Activated CD8-positive, alpha-beta T cell treated with anti-CD3 and anti-CD28 coated beads, Interleukin-2, amount 10 ng/mL, durations not matched to agents 7 days and 5 days (primary cell): Measurements from ENCODE around the gene RAI14. TPM values are rescaled to one million over a fixed set of nuclear protein-coding genes. Genes with fewer than 3 reads are reported as not detected.

Source experiments
- ATAC-seq: fragments of 150-1000 bp; cut with Tn5 transposase; one replicate; pipeline ENCODE4 v1.10.0; 2021; ENCODE audit warnings: moderate library complexity
- CTCF ChIA-PET: fragments of 350-600 bp; sonication (Branson Sonifier 250); formaldehyde crosslinking; loops from one replicate; lab custom pipeline; 2021; ENCODE audit warnings: antibody characterized with exemption; lab: Charles Lee
- POLR2A ChIA-PET: fragments of 350-600 bp; sonication (Branson Sonifier 250); formaldehyde crosslinking; loops from one replicate; lab custom pipeline; 2021; ENCODE audit warnings: antibody characterized with exemption; lab: Charles Lee
- DNase-seq: peaks from one replicate; pipeline ENCODE4 v3.0.0-alpha.2; 2020
- H3K27ac Mint-ChIP-seq: one replicate; pipeline ENCODE4 v1.8.0; 2021; ENCODE audit warnings: mild to moderate bottlenecking, mixed read lengths
- H3K27me3 Mint-ChIP-seq: one replicate; pipeline ENCODE4 v1.8.0; 2021; ENCODE audit warnings: low read depth, mixed read lengths
- H3K36me3 Mint-ChIP-seq: one replicate; pipeline ENCODE4 v1.8.0; 2021; ENCODE audit warnings: low read depth, mixed read lengths
- H3K4me1 Mint-ChIP-seq: one replicate; pipeline ENCODE4 v1.8.0; 2021; ENCODE audit warnings: low read depth, mixed read lengths
- H3K4me3 Mint-ChIP-seq: one replicate; pipeline ENCODE4 v1.8.0; 2021; ENCODE audit warnings: mild to moderate bottlenecking, mixed read lengths
- H3K9me3 Mint-ChIP-seq: one replicate; pipeline ENCODE4 v1.8.0; 2022; ENCODE audit warnings: mixed read lengths; ENCODE audit not compliant: insufficient read depth
- total RNA-seq, 2 experiments: library from RNA; stranded (reverse); gene quantifications; one replicate each; pipeline ENCODE4 v1.2.3, GENCODE V29; 2021

The RAI14 gene
- total RNA-seq, 2 experiments from 2014 or later, result not detected

DNA sequence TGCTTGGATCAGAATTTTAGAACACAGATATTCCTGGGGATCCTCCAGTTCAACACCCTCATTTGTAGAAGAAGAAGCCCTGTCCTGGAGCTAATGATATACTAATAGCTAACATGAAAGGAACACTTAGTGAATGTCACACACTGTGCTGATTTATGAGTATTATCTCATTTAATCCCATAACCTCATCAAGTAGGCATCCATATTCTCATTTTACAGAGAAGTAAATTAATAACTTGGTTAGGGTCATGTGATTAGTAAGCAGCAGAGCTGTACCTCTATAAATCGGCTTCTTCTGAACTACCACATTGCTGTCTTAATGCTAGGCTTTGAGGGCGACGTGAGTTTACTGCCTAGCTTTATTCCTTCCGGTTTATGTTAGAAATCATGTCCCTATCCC, 188.9 kb downstream of the RAI14 start:
- H3K36me3 Mint-ChIP-seq, result no peaks in the 10 kb centered on the region
- H3K9me3 Mint-ChIP-seq, result no peaks in the 10 kb centered on the region
- ChIA-PET POLR2A (no interaction called here), CTCF (interaction anchor here (1.2 kb wide), 1 partner anchor 359 kb away, joined by 3 read pairs; no protein-coding TSS in a partner anchor)
- peaks cover 4% of the 10 kb centered on the region for H3K27me3 Mint-ChIP-seq
- no peaks in the 10 kb centered on the region for H3K4me1 Mint-ChIP-seq
- no peak for DNase-seq
- no peak overlapping the region for H3K27ac Mint-ChIP-seq
- no peak overlapping the region for H3K4me3 Mint-ChIP-seq
- ATAC-seq, result no peak

GRCh38 chr5:34847056-34847455, 190.9 kb downstream of the RAI14 start:
- Mint-ChIP-seq H3K4me1 (no peaks in the 10 kb centered on the region), H3K9me3 (no peaks in the 10 kb centered on the region), H3K4me3 (no peak overlapping the region), H3K36me3 (no peaks in the 10 kb centered on the region), H3K27ac (no peak overlapping the region), H3K27me3 (peaks cover 4% of the 10 kb centered on the region)
- ATAC-seq (no peak), DNase-seq (no peak)
- POLR2A ChIA-PET, result no interaction called here
- CTCF ChIA-PET, result no interaction called here

DNA sequence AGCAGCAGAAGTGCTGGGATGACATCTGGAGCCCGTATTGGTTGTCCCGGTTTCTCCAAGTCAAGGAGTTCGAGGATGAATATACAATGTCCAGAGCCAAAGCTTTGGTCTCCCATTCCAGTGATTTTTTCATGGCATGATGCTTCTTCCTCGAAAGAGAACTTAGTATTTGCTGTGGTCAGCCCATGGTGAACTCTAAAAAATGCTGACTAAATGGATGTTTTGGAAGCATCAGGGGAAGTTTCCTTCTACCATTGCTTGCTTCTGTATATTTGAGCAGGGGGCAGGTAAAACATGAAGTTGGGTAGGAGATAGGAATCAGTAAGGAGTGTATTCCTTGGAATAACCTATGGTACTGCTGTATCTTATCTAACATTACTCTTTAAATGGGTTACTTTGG, 191.4 kb downstream of the RAI14 start:
- DNase-seq, result no peak
- CTCF ChIA-PET, result no interaction called here
- Mint-ChIP-seq H3K4me3 (no peak overlapping the region), H3K36me3 (no peaks in the 10 kb centered on the region), H3K9me3 (no peaks in the 10 kb centered on the region), H3K4me1 (no peaks in the 10 kb centered on the region), H3K27ac (no peak overlapping the region), H3K27me3 (peaks cover 4% of the 10 kb centered on the region)
- no peak for ATAC-seq
- POLR2A ChIA-PET, result no interaction called here

- Mint-ChIP-seq H3K4me1 (no peaks in the 10 kb centered on the region), H3K36me3 (no peaks in the 10 kb centered on the region), H3K27me3 (peaks cover 4% of the 10 kb centered on the region), H3K9me3 (no peaks in the 10 kb centered on the region), H3K4me3 (no peak overlapping the region), H3K27ac (no peak overlapping the region)
- ChIA-PET POLR2A (no interaction called here), CTCF (no interaction called here)
- ATAC-seq (no peak), DNase-seq (no peak)
Measured at GRCh38 chr5:34848230-34848629, 192.1 kb downstream of the RAI14 start.

GRCh38 chr5:34849253-34849652, 193.1 kb downstream of the RAI14 start:
- Mint-ChIP-seq H3K27ac (no peak overlapping the region), H3K4me1 (no peaks in the 10 kb centered on the region), H3K36me3 (no peaks in the 10 kb centered on the region), H3K9me3 (no peaks in the 10 kb centered on the region), H3K4me3 (no peak overlapping the region), H3K27me3 (peaks cover 4% of the 10 kb centered on the region)
- CTCF ChIA-PET, result no interaction called here
- no peak for ATAC-seq
- DNase-seq, result no peak
- POLR2A ChIA-PET, result no interaction called here

- ATAC-seq (no peak), DNase-seq (no peak)
- Mint-ChIP-seq H3K27ac (no peak overlapping the region), H3K4me3 (no peak overlapping the region), H3K27me3 (no peaks in the 10 kb centered on the region), H3K36me3 (no peaks in the 10 kb centered on the region), H3K9me3 (no peaks in the 10 kb centered on the region), H3K4me1 (no peaks in the 10 kb centered on the region)
- POLR2A ChIA-PET, result no interaction called here
- CTCF ChIA-PET, result interaction anchor here (1.0 kb wide), 1 partner anchor 16 kb away, joined by 3 read pairs; the partner anchor contains the start of gene TTC23L
Measured at GRCh38 chr5:34854459-34855174, 198.5 kb downstream of the RAI14 start.

GRCh38 chr5:34857161-34857560, 201.0 kb downstream of the RAI14 start:
- DNase-seq (no peak), ATAC-seq (no peak)
- POLR2A ChIA-PET, result no interaction called here
- H3K9me3 Mint-ChIP-seq, result no peaks in the 10 kb centered on the region
- H3K36me3 Mint-ChIP-seq, result no peaks in the 10 kb centered on the region
- H3K4me3 Mint-ChIP-seq, result no peak overlapping the region
- no peaks in the 10 kb centered on the region for H3K4me1 Mint-ChIP-seq
- H3K27ac Mint-ChIP-seq, result no peak overlapping the region
- CTCF ChIA-PET, result no interaction called here
- H3K27me3 Mint-ChIP-seq, result peaks cover 2% of the 10 kb centered on the region

DNA sequence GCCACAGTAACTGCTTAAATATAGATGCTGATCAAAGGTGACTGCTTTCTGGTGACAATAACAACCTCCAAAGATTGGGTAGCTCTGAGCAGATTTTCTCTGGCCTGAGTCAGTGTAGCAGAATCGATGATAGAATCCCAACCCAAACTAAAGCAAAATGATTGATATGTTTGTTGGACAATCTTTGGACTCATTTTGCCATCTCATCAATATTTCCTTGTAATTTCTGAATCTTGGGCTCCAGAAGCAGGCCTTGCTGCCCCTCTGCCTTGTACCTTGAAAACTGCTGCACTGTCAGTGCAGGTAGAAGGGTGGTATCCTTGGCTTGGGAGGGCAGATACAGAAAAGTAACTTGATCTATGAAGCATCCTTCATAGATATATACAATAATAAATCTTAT, 201.8 kb downstream of the RAI14 start:
- ChIA-PET POLR2A (no interaction called here), CTCF (no interaction called here)
- no peak for DNase-seq
- Mint-ChIP-seq H3K4me3 (no peak overlapping the region), H3K27ac (no peak overlapping the region), H3K27me3 (peaks cover 2% of the 10 kb centered on the region), H3K4me1 (no peaks in the 10 kb centered on the region), H3K36me3 (no peaks in the 10 kb centered on the region), H3K9me3 (no peaks in the 10 kb centered on the region)
- no peak for ATAC-seq

DNA sequence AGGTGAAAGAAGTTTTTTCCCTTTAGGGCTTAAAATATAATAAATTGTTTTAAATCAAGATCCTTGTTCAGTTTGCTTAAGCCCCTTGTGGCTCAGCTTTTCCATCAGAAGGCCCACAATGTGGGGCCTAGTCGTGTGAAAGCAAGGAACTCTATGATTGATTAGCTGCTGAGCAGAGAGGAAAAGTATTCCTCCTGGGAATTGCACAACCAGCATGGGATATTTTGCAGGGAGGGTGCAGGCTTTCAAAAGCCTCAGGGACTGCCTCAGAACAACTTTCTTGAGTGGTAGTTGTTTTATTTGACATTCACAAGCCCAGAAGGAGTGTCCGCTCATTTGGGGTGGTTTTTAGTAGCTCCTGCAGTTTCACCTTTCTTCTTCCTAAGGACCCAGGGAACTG, 202.7 kb downstream of the RAI14 start:
- DNase-seq (no peak), ATAC-seq (no peak)
- no peak overlapping the region for H3K27ac Mint-ChIP-seq
- ChIA-PET CTCF (no interaction called here), POLR2A (no interaction called here)
- peaks cover 2% of the 10 kb centered on the region for H3K27me3 Mint-ChIP-seq
- H3K4me3 Mint-ChIP-seq, result no peak overlapping the region
- no peaks in the 10 kb centered on the region for H3K4me1 Mint-ChIP-seq
- no peaks in the 10 kb centered on the region for H3K9me3 Mint-ChIP-seq
- no peaks in the 10 kb centered on the region for H3K36me3 Mint-ChIP-seq

- no peak for DNase-seq
- CTCF ChIA-PET, result no interaction called here
- Mint-ChIP-seq H3K9me3 (no peaks in the 10 kb centered on the region), H3K4me1 (no peaks in the 10 kb centered on the region), H3K36me3 (no peaks in the 10 kb centered on the region), H3K4me3 (no peak overlapping the region), H3K27ac (no peak overlapping the region), H3K27me3 (peaks cover 2% of the 10 kb centered on the region)
- POLR2A ChIA-PET, result no interaction called here
- ATAC-seq, result no peak
Measured at GRCh38 chr5:34859253-34859652, 203.1 kb downstream of the RAI14 start.

GRCh38 chr5:34863946-34864345, 207.8 kb downstream of the RAI14 start:
- Mint-ChIP-seq H3K36me3 (no peaks in the 10 kb centered on the region), H3K4me1 (no peaks in the 10 kb centered on the region), H3K27ac (no peak overlapping the region), H3K9me3 (no peaks in the 10 kb centered on the region), H3K27me3 (peaks cover 2% of the 10 kb centered on the region), H3K4me3 (no peak overlapping the region)
- CTCF ChIA-PET, result no interaction called here
- DNase-seq, result no peak
- POLR2A ChIA-PET, result no interaction called here
- no peak for ATAC-seq

GRCh38 chr5:34865091-34865490, 209.0 kb downstream of the RAI14 start:
- Mint-ChIP-seq H3K27ac (no peak overlapping the region), H3K9me3 (no peaks in the 10 kb centered on the region), H3K4me1 (no peaks in the 10 kb centered on the region), H3K4me3 (no peak overlapping the region), H3K27me3 (peaks cover under 1% of the 10 kb centered on the region), H3K36me3 (no peaks in the 10 kb centered on the region)
- DNase-seq (no peak), ATAC-seq (no peak)
- CTCF ChIA-PET, result no interaction called here
- POLR2A ChIA-PET, result no interaction called here

GRCh38 chr5:34866989-34867471, 210.9 kb downstream of the RAI14 start:
- no peaks in the 10 kb centered on the region for H3K4me1 Mint-ChIP-seq

More at GRCh38 chr5:34866989-34867471, 210.9 kb downstream of the RAI14 start:
- no peaks in the 10 kb centered on the region for H3K27me3 Mint-ChIP-seq
- no peak overlapping the region for H3K27ac Mint-ChIP-seq
- POLR2A ChIA-PET, result no interaction called here
- H3K9me3 Mint-ChIP-seq, result no peaks in the 10 kb centered on the region
- ATAC-seq, result no peak
- CTCF ChIA-PET, result no interaction called here
- no peak overlapping the region for H3K4me3 Mint-ChIP-seq
- DNase-seq, result no peak
- no peaks in the 10 kb centered on the region for H3K36me3 Mint-ChIP-seq
